ENCODE results near the gene ESPN.
"Not testable (repeated sequence)": the region's sequence is repeated elsewhere in the genome, so short reads cannot be mapped to it uniquely, and the experiment has no call there.

ESPN gene, protein sequence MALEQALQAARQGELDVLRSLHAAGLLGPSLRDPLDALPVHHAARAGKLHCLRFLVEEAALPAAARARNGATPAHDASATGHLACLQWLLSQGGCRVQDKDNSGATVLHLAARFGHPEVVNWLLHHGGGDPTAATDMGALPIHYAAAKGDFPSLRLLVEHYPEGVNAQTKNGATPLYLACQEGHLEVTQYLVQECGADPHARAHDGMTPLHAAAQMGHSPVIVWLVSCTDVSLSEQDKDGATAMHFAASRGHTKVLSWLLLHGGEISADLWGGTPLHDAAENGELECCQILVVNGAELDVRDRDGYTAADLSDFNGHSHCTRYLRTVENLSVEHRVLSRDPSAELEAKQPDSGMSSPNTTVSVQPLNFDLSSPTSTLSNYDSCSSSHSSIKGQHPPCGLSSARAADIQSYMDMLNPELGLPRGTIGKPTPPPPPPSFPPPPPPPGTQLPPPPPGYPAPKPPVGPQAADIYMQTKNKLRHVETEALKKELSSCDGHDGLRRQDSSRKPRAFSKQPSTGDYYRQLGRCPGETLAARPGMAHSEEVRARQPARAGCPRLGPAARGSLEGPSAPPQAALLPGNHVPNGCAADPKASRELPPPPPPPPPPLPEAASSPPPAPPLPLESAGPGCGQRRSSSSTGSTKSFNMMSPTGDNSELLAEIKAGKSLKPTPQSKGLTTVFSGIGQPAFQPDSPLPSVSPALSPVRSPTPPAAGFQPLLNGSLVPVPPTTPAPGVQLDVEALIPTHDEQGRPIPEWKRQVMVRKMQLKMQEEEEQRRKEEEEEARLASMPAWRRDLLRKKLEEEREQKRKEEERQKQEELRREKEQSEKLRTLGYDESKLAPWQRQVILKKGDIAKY

DNA sequence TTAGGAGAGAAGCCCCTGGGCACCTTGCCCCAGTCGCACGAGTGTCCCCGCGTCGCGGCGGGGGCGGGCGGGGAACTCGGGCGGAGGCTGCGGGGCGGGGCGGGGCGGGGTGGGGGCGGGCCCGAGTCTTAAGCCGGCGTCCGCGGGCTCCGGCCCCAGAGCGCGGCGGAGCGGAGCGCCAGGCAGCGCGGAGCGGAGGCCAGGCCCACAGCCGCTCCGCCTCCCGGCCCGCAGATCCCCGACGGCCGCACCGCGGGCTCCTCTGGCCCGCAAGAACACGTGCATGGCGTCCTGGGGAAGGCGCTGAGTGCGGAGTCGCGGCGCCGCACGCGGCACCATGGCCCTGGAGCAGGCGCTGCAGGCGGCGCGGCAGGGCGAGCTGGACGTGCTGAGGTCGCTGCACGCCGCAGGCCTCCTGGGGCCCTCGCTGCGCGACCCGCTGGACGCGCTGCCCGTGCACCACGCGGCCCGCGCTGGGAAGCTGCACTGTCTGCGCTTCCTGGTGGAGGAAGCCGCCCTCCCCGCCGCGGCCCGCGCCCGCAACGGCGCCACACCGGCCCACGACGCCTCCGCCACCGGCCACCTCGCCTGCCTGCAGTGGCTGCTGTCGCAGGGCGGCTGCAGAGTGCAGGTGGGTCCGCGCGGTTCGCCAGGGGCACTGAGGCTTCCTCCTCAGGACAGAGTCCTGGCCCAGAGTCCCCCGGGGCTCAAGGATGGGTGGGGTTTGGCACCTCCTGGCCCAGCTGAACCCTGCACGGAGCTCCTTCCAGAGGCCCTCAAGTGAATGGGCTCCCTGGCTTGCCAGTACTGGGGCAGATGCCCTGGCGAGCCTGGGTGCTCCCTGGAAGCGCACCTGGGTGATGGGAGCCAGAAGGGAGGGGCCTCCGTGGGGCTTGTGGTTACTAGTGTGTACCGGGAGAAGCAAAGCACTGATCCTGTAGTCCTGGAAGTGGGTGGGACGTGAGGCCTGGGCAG, at the start of gene ESPN:
TSS of gene ESPN (plus strand) at position 158 of the 975 bp plus-strand sequence. CDS start at position 338, 180 bp downstream.
- no peak for DNase-seq

DNA sequence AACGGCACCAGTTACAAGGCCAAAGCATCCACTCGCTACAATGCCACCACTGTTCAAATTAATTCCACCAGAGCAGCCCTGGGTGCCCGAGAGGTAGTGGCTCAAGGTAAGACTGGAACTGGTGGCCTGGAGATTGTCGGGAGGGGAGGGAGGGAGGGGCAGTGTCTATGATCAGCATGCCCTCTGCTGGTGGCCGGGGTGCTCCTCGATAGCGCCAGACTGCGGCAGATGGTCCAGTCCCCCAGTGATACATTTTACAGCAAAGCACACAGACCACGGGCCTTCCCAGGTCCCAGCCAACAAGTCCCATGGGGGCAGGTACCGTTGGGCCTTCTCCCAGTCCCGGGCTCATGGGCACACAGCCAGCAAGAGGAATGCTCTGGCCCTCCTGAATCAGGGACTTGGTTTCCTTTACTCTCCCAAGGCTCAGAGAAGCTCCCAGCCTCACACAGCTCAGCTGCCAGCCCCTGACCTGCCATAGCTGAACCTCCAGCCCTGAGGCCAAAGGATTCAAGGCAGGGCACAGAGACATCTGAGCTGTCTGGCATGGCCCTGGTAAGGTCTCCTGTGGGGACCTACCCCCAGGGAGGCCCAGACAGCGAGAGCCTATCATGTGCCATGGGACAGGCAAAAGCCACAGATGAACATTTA, 46.4 kb upstream of the ESPN start:
- no peak for DNase-seq

DNA sequence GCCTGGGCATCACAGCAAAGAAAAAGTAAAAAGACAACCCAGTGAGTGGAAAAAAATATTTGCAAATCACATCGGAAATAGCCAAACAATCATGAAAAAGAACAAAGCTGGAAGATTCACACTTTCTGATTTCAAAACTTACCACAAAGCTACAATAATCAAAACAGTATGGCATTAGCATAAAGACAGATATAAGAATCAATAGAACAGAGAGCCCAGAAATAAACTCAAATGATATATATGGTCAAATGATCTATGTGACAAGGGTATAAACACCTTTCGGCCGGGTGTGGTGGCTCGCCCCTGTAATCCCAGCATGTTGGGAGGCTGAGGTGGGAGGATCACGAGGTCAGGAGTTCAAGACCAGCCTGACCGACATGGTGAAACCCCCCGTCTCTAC, 44.5 kb upstream of the ESPN start:
- no peak for DNase-seq

DNA sequence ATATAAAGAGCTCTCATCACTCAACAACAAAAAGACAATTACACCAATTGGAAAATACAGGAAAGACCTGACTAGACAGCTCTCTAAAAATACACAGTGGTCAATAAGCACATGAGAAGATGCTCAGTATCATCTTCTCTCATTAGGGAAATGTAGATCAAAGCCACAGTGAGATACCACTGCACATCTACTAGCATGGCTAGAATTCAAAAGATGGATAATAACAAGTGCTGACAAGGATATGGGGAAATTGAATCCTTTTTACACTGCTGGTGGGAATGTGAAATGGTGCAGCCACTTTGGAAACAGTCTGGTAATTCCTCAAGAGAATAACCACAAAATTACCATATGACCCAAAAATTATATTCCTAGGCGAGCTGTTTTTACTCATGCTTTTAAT, 40.4 kb upstream of the ESPN start:
- no peak for DNase-seq

DNA sequence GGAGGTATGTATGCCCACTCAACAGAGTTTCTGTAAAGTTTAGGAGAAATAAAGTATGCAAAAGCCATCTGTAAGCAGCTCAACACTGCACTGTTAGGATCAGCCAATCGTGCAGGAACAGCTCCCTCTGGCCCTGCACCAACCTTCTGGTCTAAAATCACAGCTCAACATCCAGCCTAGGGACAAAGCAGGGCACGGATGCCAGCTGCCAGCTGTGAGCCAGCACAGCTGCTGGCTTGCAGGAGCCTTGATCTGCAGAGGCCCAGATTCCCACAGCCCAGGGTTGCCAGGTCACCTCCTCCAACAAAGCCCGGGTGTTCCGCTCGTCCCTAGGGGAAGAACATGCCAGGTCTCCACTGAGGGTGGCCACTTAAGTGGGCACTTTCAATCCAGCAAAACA, 39.6 kb upstream of the ESPN start:
- DNase-seq = no peak

DNA sequence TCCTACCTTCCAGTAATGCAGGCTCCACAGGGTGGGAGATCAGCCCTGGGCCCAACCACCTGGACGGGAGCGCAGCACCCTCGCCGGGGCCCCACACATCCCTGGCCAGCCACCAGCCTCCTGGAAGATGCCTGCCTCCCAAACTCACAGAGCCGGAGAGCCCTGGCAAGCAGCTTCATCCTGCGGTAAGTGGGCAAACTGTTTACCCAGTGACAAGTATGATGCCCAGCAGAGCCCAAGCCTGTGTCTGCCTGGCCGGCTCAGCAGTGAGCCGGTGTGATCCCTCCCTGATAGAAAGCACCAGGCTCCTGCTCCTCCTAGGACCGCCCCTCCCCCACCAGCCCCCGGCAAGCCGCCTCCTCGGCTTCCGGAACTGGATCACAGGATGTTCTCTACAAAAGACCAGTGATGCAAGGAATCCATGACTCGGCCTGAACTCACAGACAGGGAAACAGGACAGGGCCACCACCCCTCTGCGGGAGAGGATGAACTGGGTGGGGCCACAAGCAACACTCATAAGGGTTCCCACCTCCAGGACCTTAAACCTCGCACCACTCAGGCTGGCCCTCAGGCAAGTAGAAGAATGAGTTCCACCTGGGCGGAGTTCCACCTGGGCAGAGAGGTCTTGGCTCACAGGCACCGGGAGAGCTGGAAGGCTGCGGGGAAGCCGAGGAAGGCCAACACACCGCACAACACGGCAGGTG, 38.9 kb upstream of the ESPN start:
- DNase-seq = no peak

DNA sequence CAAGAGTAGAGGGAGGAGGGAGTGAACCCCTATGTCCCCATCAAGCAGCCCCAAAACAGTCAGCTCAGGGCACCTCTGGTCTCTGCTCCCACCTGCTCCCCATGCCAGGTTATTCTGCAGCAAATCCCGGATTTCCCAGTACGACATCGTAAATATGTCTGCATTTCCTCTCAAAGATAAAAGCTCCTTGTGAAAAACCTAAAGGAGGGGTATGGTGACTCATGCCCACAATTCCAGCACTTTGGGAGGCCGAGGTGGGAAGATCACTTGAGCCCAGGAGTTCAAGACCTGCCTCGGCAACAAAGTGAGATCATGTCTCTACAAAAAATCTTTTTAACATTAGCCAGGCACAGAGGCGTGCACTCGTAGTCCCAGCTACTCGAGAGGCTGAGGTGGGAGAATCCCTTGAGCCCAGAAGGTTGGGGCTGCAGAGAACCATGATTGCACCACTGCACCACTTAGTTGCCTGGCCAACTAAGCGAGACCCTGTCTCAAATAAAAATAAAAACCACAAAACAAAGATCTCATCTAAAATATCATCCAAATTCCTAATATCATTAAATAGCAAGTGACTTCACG, 38.1 kb upstream of the ESPN start:
- no peak for DNase-seq

DNA sequence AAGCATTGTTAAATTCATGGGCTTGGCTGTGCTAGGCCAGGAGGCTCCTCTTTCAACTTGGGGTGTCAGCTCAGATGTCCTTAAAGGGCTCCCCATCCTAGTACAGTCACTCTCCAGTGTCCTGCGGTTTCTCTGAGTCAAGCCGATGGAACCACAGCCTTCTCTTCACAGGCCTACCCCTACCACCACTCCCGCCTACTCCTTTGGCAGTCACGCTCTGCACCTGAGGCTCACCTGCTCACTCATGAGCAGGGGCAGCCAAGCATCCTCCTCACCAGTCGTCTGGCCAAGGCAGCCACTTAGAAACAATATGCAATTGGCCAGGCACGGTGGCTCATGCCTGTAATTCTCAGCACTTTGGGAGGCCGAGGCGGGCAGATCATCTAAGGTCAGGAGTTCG, 34.6 kb upstream of the ESPN start:
- DNase-seq = no peak

DNA sequence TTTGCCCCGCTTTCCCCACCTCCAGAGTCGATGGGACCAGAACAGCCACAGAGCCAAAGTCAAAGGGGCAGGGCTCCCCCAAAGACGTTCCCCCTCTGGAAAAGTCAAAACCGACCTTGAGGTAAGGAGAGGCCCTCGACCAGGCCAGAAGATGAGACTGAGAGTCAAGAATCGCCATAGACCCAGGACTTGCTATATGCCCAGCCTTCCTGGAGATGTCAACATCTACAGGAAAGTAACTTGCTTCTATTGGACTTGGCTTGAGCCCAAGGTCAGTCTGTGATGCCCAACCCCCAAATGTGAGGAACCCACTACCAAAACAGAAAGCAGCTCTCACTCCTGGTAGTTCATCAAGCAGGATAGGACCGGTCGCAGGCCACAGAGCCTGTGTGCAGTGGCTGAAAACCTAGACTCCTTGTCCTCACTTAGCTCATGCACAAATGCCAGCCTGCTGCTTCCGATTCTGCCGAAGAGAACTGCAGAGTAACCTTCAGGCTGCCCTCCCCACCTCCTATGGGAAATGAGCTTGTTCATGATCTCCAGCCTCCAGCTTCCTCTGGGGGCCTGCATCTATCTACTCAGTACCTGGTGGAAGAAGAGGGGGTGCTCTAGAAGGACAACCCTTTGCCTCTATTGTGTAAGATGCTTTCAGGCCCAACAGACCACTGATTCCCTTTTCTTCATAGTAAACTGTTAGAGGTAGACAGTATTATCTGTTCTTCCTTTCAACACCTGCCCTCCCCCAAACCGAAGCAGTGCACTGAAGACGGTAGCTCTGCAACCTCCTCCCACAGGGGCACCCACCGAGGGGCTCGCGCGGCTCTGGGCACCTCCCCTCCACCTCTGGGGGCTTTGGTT, 32.4 kb upstream of the ESPN start:
- DNase-seq = peak; percentile 15

DNA sequence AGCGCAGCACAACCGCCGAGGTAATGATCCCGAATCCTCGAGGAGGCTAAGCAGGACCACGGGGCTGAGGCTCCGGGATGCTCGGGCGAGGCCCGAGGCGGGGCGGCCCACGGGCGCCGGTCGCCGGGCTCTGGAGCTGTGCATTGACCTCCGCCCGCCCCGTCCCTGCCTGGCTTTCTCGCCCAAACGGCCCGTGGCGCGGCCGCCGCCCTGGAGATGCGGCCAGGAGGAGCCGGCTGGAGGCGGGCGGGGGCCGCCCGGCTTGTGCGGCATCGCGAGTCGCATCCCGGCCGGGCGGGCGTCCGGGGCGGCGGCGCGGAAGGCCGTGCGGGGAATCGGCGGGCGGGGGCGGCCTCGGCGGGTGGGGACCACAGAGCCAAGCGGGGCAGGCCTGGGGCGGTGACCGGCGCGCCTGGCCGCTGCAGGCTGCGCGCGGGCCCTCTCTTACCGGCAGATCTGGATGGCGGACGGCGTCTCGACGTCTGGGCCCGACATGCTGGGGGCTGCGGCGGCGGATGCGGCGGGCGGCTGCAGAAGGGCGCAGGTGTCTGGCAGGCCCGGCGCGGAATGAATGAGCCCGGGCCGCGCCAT, 31.7 kb upstream of the ESPN start:
- no peak for DNase-seq

DNA sequence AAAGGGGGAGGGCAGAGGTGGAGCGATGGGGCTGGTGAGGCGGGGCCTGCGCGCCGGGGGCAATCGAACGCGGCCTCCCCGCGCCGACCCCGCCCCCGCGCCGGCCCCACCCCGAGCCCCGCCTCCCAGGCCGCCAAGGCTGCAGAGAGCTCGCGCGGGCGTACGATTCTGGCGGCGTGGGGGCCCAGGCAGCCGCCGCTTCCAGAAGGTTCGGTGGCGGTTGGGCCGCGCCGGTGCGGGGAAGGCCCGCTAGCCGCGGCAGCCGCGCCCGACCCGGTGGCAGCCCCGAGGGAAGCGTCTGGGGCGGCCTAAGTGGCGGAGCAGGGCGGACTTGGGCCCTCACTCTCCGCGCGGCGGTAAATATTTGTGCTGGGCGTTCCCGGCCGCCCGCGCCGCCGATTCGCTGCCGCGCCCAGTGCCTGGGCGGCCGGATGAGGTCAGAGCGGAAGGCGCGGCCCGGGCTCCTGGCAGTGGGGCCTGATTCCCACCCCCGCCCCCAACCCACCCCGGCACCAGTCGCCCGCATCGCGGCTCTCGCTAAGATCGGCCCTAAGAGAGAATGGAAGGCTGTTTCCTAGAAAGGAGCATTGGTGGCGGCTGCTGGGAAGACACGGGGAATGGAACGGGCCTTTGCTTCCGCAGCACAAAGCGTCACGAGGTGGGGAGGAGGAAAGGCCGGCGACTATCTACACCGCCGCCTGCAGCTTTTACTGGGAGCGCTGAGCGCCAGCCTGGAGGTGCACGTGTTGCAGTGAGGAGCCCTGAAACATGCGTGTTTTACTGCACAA, 31.0 kb upstream of the ESPN start, which contains the start of gene ACOT7:
TSS of gene ACOT7 (minus strand) at position 368 of the 788 bp plus-strand sequence. CDS start 368 bp downstream, outside the sequence.
- DNase-seq = peak; percentile 78

DNA sequence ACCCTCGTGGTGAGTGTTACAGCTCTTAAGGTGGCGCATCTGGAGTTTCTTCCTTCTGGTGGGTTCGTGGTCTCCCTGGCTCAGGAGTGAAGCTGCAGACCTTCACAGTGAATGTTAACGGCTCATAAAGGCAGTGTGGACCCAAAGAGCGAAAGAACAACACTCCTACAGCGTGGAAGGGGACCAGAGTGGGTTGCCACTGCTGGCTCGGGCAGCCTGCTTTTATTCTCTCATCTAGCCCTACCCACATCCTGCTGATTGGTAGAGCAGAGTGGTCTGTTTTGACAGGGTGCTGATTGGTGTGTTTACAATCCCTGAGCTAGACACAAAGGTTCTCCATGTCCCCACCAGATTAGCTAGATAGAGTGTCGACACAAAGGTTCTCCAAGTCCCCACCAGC, 29.4 kb upstream of the ESPN start:
- DNase-seq = not testable (repeated sequence)

DNA sequence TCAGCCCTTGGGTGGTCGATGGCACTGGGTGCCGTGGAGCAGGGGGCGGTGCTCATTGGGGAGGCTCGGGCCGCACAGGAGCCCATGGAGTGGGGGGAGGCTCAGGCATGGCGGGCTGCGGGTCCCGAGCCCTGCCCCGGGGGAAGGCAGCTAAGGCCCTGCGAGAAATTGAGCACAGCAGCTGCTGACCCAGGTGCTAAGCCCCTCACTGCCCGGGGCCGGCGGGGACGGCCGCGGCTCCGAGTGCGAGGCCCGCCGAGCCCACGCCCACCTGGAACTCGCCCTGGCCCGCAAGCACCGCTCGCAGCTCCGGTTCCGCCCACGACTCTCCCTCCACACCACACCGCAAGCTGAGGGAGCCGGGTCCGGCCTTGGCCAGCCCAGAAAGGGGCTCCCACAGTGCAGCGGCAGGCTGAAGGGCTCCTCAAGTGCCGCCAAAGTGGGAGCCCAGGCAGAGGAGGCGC, 28.8 kb upstream of the ESPN start:
- not testable (repeated sequence) for DNase-seq

DNA sequence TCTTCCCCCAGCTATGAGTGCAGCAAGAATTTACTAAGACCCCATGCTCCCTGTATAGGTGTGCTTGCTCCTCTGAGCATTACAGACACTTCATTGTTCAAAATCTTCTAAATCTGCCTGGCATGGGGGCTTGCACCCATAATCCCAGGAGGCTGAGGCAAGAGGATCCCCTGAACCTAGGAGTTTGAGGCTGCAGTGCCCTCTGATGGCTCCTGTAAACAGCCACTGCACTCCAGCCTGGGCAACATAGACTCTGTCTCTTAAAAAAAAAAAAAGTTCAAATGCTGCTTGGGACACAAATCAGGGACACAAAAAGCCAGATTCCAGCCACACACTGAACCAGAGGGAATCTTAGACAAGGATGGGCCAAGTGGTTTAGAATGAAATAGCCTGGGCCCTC, 27.6 kb upstream of the ESPN start:
- DNase-seq = no peak

DNA sequence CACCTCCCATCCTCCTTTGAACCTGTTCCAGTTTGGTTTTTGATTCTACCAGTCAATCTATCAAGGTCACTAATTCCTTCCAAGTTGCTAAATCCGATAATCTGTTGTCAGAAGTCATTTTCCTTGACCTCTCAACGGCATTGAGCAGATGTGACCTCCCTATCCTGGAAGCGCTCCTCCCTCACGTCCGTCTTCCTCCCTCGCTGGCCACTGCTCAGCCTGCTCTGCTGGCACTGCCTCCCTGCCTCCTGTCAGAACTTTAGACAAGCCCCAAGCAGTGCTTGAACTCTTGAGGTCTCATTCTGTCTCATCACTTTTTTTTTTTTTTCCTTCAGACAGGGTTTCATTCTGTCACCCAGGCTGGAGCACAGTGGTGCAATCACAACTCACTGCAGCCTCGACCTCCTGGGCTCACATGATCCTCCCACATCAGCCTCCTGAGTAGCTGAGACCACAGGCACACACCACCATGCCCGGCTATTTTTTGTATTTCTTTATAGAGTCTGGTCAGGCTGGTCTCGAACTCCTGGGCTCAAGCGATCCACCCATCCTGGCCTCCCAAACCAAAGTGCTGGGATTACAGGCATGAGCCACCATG, 26.6 kb upstream of the ESPN start:
- no peak for DNase-seq

DNA sequence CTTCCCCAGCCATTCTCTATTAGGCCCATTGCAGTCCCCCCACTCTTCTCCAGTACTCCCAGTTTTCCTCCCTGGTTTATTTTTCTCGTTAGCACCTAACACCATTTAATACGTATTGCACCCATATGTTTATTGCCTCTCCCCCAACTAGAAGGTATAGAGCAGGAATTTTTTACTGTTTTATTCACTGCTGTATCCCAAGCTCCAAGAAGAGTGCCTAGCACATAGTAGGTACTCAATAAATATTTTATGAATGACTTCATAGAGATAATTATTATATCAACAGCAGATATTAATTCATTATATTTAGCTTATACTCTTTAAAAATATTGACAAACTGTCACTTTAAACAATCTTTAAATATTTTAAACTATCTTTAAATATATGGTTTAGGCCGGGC, 25.3 kb upstream of the ESPN start:
- DNase-seq = no peak

DNA sequence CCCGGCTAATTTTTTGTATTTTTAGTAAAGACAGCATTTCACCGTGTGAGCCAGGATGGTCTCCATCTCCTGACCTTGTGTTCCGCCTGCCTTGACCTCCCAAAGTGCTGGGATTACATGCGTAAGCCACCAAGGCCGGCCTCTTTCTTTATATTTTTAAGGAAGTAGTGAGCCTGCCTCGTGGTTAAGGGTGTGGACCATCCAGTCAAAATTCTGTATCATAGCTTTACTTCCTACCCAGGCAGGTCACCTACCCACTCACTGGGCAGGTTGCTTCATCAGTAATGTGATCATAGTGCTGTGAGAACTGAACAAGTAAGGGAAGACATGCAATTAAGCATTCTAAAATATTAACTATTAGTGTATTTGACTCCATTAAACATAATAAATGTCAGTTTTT, 22.9 kb upstream of the ESPN start:
- peak; percentile 66 for DNase-seq

DNA sequence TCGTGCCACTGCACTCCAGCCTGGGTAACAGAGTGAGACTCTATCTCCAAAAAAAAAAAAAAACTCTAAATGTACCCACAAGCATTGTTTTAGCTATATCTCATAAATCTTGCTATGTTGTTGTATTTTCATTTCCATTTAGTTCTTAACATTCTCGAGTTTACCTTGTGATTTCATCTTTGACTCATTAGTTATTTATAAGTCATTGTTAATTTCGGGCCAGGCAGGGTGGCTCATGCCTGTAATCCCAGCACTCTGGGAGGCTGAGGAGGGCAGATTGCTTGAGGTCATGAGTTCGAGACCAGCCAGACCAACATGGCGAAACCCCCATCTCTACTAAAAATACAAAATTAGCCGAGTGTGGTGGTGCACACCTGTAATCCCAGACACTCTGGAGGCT, 16.6 kb upstream of the ESPN start:
- no peak for DNase-seq

All from MV-4-11 (cell line).